Measurements from ENCODE around the gene OTOF.

DNA sequence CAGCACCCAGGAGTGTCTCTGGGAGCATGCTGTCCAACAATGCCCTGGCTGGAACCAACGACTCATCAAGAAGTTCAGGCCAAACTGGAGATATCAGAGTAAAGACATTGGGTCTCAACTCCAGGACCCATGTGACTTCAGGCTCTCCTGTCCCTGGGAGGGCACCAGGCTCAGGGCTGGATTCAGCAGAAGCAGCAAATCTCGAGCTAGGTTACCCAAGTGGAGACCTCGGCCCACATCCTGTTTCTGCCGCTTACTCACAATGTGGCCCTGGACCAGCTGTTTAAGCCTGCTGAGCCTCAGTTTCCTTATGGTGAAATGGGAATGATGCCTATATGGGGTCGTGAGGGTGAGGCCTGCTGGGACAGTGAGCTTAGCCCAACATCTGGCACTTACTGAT, 9.3 kb upstream of the OTOF start:
- no peak for TF ChIP-seq POLR2A (IDR thresholded peaks at IDR 0.05)
- TF ChIP-seq, protein P1, sequence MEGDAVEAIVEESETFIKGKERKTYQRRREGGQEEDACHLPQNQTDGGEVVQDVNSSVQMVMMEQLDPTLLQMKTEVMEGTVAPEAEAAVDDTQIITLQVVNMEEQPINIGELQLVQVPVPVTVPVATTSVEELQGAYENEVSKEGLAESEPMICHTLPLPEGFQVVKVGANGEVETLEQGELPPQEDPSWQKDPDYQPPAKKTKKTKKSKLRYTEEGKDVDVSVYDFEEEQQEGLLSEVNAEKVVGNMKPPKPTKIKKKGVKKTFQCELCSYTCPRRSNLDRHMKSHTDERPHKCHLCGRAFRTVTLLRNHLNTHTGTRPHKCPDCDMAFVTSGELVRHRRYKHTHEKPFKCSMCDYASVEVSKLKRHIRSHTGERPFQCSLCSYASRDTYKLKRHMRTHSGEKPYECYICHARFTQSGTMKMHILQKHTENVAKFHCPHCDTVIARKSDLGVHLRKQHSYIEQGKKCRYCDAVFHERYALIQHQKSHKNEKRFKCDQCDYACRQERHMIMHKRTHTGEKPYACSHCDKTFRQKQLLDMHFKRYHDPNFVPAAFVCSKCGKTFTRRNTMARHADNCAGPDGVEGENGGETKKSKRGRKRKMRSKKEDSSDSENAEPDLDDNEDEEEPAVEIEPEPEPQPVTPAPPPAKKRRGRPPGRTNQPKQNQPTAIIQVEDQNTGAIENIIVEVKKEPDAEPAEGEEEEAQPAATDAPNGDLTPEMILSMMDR (IDR thresholded peaks at IDR 0.05): no peak

Data from stomach (tissue), 4 donors.